ENCODE measurements around the gene PIKFYVE. TPM values are rescaled to one million over a fixed set of nuclear protein-coding genes. Genes with fewer than 3 reads are reported as not detected.

PIKFYVE gene
- total and polyA plus RNA-seq, 3 donors from 2014 or later: 29.0 to 55.0 (median 50.0) TPM

DNA sequence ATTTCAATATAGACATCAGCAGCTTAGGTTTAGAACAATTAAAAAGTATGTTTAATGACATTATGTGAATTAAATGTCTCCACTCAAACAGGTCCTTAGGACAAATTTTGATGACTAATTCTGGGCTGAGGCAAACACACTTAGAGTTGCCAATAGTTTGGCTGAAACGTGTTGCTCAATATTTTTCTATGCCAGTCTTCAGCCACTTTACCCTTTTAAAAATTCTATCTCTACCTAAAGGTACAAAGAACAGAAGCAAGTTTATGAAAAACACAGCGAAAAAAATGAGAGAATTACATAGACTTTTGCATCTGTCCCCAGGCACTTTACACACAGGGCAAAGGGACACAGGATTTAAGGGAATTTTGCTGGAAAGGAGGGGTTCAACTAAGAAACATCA is 15.7 kb upstream of the PIKFYVE start:
- no peak overlapping the region for H3K4me3 ChIP-seq
- no peak overlapping the region for H3K27ac ChIP-seq
- WGBS, 2 donors: 77 to 83% methylated on average over 2 of the region's 2 CpGs
- no peaks in the 10 kb centered on the region for H3K27me3 ChIP-seq
- no peaks in the 10 kb centered on the region for H3K36me3 ChIP-seq (ENCODE audit: low read depth, missing control alignments)
- DNase-seq: no peak
- intact Hi-C loops (cut with DNase I; ENCODE audit: low total_unique reads): no loop called here
- TF ChIP-seq, protein P1, sequence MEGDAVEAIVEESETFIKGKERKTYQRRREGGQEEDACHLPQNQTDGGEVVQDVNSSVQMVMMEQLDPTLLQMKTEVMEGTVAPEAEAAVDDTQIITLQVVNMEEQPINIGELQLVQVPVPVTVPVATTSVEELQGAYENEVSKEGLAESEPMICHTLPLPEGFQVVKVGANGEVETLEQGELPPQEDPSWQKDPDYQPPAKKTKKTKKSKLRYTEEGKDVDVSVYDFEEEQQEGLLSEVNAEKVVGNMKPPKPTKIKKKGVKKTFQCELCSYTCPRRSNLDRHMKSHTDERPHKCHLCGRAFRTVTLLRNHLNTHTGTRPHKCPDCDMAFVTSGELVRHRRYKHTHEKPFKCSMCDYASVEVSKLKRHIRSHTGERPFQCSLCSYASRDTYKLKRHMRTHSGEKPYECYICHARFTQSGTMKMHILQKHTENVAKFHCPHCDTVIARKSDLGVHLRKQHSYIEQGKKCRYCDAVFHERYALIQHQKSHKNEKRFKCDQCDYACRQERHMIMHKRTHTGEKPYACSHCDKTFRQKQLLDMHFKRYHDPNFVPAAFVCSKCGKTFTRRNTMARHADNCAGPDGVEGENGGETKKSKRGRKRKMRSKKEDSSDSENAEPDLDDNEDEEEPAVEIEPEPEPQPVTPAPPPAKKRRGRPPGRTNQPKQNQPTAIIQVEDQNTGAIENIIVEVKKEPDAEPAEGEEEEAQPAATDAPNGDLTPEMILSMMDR (IDR thresholded peaks at IDR 0.05): no peak
- no peak for TF ChIP-seq POLR2A (IDR thresholded peaks at IDR 0.05)
- H3K9me3 ChIP-seq: no peaks in the 10 kb centered on the region
- peaks cover 22% of the 10 kb centered on the region for H3K4me1 ChIP-seq

DNA sequence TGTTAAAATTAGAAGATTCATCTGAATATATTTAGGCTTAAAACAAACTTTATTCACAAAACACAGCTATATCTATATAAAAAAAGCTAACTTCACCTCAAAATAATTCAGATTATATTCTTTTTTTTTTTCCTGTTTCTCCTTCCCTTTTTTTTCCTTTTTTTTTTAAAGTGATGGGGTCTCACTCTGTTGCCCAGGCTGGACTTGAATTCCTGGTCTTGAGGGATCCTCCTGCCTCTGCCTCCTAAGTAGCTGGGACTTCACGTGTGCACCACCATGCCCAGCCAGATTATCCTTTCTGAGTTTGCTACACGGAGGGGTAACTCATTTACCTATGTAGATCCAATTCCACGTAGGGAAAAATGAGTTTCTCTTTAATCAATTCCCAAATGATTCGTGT is 15.0 kb upstream of the PIKFYVE start:
- Histone ChIP-seq H3K4me3 (no peak overlapping the region), H3K36me3 (ENCODE audit: low read depth, missing control alignments) (no peaks in the 10 kb centered on the region), H3K27ac (no peak overlapping the region), H3K9me3 (no peaks in the 10 kb centered on the region), H3K27me3 (no peaks in the 10 kb centered on the region), H3K4me1 (peaks cover 22% of the 10 kb centered on the region)
- TF ChIP-seq, protein P1 (IDR thresholded peaks at IDR 0.05): no peak
- no peak for TF ChIP-seq POLR2A (IDR thresholded peaks at IDR 0.05)
- WGBS, 2 donors: 90 to 98% methylated on average over 4 of the region's 4 CpGs
- intact Hi-C loops (cut with DNase I; ENCODE audit: low total_unique reads): no loop called here
- DNase-seq: no peak

DNA sequence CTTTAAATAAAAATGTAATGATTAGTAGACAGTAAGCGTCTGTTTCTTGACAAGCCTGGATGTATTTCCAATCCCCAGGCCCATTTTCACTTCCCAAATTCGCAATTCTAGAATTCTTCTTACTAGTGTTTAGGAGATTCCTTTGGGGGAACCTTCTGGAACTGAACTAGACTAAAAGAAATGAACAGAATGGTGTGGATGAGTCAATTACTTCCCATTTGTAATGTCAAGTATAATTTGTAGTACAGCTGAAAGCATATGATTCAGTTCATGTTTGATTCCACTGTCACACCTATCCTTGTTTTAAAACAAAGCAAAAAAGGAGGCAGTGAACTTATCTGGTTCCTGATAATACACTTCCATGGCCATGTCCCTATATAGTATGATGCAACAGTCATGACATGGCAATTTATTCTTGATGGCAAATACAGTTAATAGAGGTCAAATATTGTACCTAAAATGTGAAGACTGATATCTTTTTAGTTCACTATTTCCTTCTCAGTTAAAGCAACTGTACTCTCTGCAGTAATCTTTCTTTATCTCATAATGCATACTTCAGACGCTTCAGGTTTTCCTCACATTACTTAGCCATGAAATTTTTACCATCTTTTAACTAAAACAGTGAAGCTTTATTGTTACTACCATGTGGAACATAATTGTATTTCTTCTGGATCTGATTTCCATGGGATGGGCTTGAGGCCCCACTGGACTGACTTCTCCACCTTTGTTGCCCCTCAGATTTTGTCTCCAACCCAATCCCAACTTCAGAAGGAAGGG is 13.2 kb upstream of the PIKFYVE start:
- no peak overlapping the region for H3K4me3 ChIP-seq
- 68 to 84% methylated on average over 3 of the region's 3 CpGs for WGBS, 2 donors

DNA sequence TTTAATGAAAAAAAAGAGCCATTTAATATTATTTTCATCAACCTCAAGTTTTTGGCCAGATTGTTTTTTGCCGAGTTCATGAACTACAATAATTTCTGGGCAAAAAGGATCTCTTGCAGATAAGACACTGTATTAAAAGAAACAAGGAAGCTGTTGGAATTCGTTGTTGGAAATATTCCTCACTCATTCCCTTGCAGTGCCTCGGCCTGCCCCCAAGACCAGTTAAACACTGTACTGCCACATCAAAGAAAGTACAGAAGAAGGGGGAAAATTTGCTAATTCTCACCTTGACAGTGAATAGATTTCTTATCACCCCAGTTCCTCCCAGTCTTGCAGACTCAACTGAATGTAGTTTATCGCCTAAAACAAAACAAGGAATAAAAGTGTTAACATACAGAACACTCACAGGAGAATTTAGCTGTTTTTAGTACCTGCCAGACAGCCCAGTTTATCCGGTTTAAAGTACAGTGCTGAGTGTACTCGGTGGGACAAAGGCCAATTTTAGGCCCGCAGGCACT is 12.4 kb upstream of the PIKFYVE start:
- intact Hi-C loops (cut with DNase I; ENCODE audit: low total_unique reads): no loop called here
- TF ChIP-seq, protein P1 (IDR thresholded peaks at IDR 0.05): no peak
- no peak for TF ChIP-seq POLR2A (IDR thresholded peaks at IDR 0.05)
- H3K36me3 ChIP-seq (ENCODE audit: low read depth, missing control alignments): no peaks in the 10 kb centered on the region
- H3K4me3 ChIP-seq: peak overlapping the region; percentile 70 to 72
- DNase-seq: no peak
- H3K9me3 ChIP-seq: no peaks in the 10 kb centered on the region
- 3 to 4% methylated on average over 7 of the region's 7 CpGs for WGBS, 2 donors
- H3K27ac ChIP-seq: peak overlapping the region; percentile 48 to 73
- peaks cover 24% of the 10 kb centered on the region for H3K4me1 ChIP-seq
- H3K27me3 ChIP-seq: no peaks in the 10 kb centered on the region

More for the DNA sequence above, 13.2 kb upstream of the PIKFYVE start:
- no peaks in the 10 kb centered on the region for H3K27me3 ChIP-seq
- peak overlapping the region in 1 of 2 donors; percentile 34 for H3K27ac ChIP-seq
- H3K36me3 ChIP-seq (ENCODE audit: low read depth, missing control alignments): no peaks in the 10 kb centered on the region
- no peak for TF ChIP-seq POLR2A (IDR thresholded peaks at IDR 0.05)
- TF ChIP-seq, protein P1 (IDR thresholded peaks at IDR 0.05): no peak
- no peak for DNase-seq
- H3K4me1 ChIP-seq: peaks cover 24% of the 10 kb centered on the region
- intact Hi-C loops (cut with DNase I; ENCODE audit: low total_unique reads): no loop called here
- no peaks in the 10 kb centered on the region for H3K9me3 ChIP-seq
